Measurements from ENCODE around the gene LRCH3.
"Not testable (repeated sequence)": the region's sequence is repeated elsewhere in the genome, so short reads cannot be mapped to it uniquely, and the experiment has no call there.

Gene LRCH3

DNA sequence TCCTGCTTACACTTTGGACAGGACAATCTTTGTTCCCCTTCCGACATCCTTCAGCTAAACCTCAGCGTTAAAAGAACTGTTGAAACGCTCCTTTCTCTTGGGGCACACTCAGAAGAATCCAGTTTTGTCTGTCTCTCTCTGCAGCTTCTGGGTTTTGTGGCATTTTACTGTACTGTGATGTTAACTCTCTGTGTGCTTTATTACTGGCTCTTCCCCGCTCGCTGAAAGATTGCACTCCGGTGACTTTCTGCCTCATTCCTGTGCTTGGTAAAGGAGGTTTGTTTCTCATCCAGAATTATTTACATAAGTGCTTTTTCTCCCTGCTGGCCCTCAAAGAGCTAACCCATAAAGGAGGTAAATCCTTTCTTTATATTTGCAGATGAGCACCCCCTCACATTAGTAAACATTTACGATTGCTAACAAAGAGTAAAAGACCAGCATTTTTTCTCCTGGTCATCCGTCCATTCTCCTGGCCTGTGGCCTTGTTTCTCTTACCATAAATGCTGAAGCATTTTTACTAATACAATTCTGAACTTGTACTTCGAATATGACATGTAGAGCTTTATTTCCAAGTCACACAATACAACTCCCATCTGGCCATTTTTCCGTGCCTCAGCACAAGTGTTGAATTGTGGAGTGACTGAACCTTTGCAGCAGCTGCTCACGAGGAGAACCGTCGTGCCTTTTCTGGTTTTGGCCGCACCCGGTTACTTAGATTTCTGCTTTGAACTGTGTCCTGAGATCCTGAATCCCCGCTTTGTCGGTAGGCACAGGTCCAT lies 89.6 kb downstream of the LRCH3 start:
- in situ Hi-C loops (cut with HindIII; ENCODE audit: low pct_ligation_motif_present, low sequenced_read_pairs) = no loop called here
- TF ChIP-seq, protein P1, sequence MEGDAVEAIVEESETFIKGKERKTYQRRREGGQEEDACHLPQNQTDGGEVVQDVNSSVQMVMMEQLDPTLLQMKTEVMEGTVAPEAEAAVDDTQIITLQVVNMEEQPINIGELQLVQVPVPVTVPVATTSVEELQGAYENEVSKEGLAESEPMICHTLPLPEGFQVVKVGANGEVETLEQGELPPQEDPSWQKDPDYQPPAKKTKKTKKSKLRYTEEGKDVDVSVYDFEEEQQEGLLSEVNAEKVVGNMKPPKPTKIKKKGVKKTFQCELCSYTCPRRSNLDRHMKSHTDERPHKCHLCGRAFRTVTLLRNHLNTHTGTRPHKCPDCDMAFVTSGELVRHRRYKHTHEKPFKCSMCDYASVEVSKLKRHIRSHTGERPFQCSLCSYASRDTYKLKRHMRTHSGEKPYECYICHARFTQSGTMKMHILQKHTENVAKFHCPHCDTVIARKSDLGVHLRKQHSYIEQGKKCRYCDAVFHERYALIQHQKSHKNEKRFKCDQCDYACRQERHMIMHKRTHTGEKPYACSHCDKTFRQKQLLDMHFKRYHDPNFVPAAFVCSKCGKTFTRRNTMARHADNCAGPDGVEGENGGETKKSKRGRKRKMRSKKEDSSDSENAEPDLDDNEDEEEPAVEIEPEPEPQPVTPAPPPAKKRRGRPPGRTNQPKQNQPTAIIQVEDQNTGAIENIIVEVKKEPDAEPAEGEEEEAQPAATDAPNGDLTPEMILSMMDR (IDR thresholded peaks at IDR 0.05; ENCODE audit: low read depth, low read length, missing control alignments) = no peak
- peaks cover 35% of the 10 kb centered on the region for H3K36me3 ChIP-seq (replicated peaks)

DNA sequence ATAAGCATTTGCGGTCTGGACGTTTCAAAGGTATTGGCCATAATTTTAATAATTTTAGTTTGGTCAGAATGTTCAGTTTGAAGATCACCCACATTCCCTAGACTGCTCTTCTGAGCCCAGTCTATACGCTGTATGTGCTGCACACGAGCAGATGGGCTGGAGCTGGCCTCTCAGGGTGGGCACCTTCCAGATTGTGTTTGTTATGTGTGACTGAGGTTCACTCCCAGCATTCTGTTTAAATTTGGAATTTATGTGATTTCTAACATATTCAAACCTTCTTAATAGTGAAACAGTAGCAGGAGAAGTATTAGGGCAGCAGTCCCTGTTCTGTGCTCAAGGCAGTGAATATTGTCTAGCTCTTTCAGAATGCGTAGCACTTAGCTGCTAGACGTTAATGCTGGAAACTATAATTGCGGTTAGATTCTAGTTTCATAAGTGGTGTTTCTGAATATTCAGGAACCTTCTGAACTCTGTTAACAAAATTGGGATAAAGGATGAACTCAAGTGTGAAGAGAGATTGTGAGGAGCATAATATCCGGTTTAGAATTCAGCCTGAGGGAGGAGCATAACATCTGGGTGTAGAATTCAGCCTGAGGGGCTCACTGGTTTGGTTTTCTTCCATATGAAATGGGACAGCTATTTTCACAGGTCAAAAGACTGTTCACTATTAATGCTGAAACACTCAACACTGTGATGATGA lies 90.4 kb downstream of the LRCH3 start:
- no peak overlapping the region for H3K4me3 ChIP-seq (ENCODE audit: low read depth, low read length)
- DNase-seq = no peak
- in situ Hi-C loops (cut with HindIII; ENCODE audit: low pct_ligation_motif_present, low sequenced_read_pairs) = no loop called here
- peaks cover 35% of the 10 kb centered on the region for H3K36me3 ChIP-seq (replicated peaks)
- no peak overlapping the region for H3K27ac ChIP-seq
- TF ChIP-seq, protein P1 (IDR thresholded peaks at IDR 0.05; ENCODE audit: low read depth, low read length, missing control alignments) = no peak
- H3K27me3 ChIP-seq (replicated peaks) = no peaks in the 10 kb centered on the region

More for the DNA sequence above, 89.6 kb downstream of the LRCH3 start:
- Histone ChIP-seq H3K27ac (no peak overlapping the region), H3K27me3 (replicated peaks) (no peaks in the 10 kb centered on the region), H3K4me3 (ENCODE audit: low read depth, low read length) (no peak overlapping the region)
- no peak for DNase-seq

DNA sequence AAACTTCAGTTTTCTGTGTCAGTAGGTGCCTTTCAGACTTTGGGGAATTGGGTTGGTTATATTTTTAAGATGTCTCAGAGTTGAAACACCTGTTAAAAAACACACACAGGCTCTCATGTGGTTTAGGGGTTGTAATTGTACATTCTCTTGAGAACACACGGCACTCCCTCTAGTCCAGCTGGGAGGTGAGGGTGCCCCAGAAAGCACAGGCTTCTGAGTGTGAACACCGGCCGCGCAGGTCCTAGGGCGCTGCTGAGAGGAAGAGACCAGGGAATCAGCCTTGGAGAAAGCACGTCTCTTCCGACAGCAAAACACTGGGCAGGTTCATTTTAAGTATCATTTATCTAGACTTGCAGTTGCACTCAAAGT lies 90.9 kb downstream of the LRCH3 start:
- in situ Hi-C loops (cut with HindIII; ENCODE audit: low pct_ligation_motif_present, low sequenced_read_pairs) = no loop called here
- Histone ChIP-seq H3K27ac (no peak overlapping the region), H3K27me3 (replicated peaks) (no peaks in the 10 kb centered on the region), H3K4me3 (ENCODE audit: low read depth, low read length) (no peak overlapping the region), H3K36me3 (replicated peaks) (peaks cover 35% of the 10 kb centered on the region)
- no peak for DNase-seq
- TF ChIP-seq, protein P1 (IDR thresholded peaks at IDR 0.05; ENCODE audit: low read depth, low read length, missing control alignments) = no peak

DNA sequence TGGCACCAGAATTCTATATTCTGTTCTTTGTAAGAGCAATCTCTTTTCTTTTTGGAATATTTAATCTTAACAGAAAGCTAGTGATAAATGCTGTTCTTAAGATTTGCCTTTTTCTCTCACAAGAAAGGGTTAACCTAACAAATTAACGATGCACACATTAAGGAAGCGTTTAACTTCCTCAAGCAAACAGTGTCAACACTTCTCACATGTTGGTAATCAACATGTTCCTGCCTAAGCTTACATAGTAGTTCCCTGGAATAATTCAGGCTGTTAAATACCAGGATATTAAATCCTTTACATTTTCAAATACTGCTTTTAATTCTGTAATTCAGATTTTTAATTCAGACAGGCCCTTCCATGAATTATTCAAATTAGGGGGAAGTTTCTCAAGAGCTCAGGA lies 91.5 kb downstream of the LRCH3 start:
- H3K27ac ChIP-seq = no peak overlapping the region
- no peaks in the 10 kb centered on the region for H3K27me3 ChIP-seq (replicated peaks)
- H3K4me3 ChIP-seq (ENCODE audit: low read depth, low read length) = no peak overlapping the region
- in situ Hi-C loops (cut with HindIII; ENCODE audit: low pct_ligation_motif_present, low sequenced_read_pairs) = no loop called here
- no peak for DNase-seq
- peaks cover 35% of the 10 kb centered on the region for H3K36me3 ChIP-seq (replicated peaks)
- TF ChIP-seq, protein P1 (IDR thresholded peaks at IDR 0.05; ENCODE audit: low read depth, low read length, missing control alignments) = no peak

DNA sequence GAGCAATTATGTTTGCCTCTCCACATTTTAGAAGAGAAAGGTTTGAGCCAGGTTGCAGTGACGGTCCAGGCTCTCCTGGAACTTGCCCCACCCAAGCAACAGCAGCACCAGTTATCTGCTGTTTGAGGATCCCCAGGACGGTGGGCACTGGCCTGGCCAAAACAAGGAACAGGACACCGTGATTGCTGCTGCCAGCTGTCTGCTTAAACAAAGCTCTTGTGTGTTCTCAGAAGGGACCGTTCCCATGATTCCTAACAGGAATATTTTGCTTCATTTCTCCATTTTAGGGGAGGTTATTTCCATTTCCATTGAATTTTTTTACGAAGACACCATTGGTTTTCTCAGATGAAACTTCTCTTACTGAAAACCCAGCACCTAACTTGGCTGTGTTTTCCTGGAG lies 92.5 kb downstream of the LRCH3 start:
- no peaks in the 10 kb centered on the region for H3K27me3 ChIP-seq (replicated peaks)
- TF ChIP-seq, protein P1 (IDR thresholded peaks at IDR 0.05; ENCODE audit: low read depth, low read length, missing control alignments) = no peak
- in situ Hi-C loops (cut with HindIII; ENCODE audit: low pct_ligation_motif_present, low sequenced_read_pairs) = no loop called here
- no peak overlapping the region for H3K4me3 ChIP-seq (ENCODE audit: low read depth, low read length)
- peaks cover 27% of the 10 kb centered on the region for H3K36me3 ChIP-seq (replicated peaks)
- H3K27ac ChIP-seq = no peak overlapping the region
- DNase-seq = no peak

DNA sequence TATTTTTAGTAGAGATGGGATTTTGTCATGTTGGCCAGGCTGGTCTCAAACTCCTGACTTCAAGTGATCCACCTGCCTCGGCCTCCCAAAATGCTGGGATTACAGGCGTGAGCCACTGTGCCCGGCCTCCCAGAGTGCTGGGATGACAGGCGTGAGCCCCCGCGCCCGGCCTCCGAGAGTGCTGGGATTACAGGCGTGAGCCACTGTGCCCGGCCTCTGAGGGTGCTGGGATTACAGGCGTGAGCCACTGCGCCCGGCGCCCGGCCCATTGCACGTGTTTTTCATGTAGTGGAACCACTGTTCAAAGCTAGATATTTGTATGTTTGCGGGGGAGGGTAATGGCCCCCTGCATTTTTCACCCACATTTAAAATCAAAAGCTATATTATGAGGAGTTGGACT lies 93.3 kb downstream of the LRCH3 start:
- H3K27ac ChIP-seq; H3K4me3 ChIP-seq (ENCODE audit: low read depth, low read length); H3K27me3 ChIP-seq (replicated peaks); DNase-seq; in situ Hi-C loops (cut with HindIII; ENCODE audit: low pct_ligation_motif_present, low sequenced_read_pairs): not testable (repeated sequence)
- H3K36me3 ChIP-seq (replicated peaks) = peaks cover 25% of the 10 kb centered on the region

DNA sequence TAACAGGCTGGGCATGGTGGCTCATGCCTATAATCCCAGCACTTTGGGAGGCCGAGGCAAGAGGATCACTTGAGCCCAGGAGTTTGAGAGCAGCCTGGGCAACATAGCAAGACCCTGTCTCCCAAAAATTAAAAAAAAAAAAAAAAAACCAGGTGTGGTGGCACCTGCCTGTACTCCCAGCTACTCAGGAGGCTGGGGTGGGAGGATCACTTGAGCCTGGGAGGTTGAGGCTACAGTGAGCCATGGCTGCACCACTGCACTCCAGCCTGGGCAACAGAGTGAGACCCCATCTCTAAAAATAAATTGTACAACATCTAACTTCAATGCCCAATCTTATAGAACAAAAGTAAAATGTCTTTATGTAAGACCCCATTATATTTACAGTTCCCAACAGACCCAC lies 95.0 kb downstream of the LRCH3 start:
- H3K4me3 ChIP-seq (ENCODE audit: low read depth, low read length); in situ Hi-C loops (cut with HindIII; ENCODE audit: low pct_ligation_motif_present, low sequenced_read_pairs); DNase-seq; H3K27ac ChIP-seq; H3K27me3 ChIP-seq (replicated peaks): not testable (repeated sequence)
- peaks cover 25% of the 10 kb centered on the region for H3K36me3 ChIP-seq (replicated peaks)

DNA sequence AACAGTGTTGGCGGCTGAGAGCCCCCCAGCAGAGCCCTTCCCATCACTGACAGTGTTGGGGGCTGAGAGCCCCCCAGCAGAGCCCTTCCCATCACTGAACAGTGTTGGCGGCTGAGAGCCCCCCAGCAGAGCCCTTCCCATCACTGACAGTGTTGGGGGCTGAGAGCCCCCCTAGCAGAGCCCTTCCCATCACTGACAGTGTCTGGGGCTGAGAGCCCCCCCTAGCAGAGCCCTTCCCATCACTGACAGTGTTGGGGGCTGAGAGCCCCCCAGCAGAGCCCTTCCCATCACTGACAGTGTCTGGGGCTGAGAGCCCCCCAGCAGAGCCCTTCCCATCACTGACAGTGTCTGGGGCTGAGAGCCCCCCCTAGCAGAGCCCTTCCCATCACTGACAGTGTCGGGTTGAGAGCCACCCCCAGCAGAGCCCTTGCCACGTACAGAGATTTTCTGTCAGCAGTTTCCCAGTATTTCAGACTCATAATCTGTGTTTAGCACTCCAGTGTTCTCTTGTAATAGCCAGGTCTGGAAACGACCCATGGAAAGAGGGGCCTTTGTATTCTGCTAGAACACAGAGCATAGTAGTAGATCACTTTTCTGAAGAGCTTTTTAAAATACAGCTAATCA lies 96.5 kb downstream of the LRCH3 start:
- peaks cover 16% of the 10 kb centered on the region for H3K36me3 ChIP-seq (replicated peaks)
- in situ Hi-C loops (cut with HindIII; ENCODE audit: low pct_ligation_motif_present, low sequenced_read_pairs); H3K4me3 ChIP-seq (ENCODE audit: low read depth, low read length); DNase-seq; H3K27ac ChIP-seq; H3K27me3 ChIP-seq (replicated peaks): not testable (repeated sequence)

All from brain microvascular endothelial cell (primary cell).